ENCODE results near the gene SLC35G6. TPM values are rescaled to one million over a fixed set of nuclear protein-coding genes. Genes with fewer than 3 reads are reported as not detected.
"Not testable (repeated sequence)": the region's sequence is repeated elsewhere in the genome, so short reads cannot be mapped to it uniquely, and the experiment has no call there.

Gene SLC35G6
- 0.07 TPM in 1 of 2 replicates, not detected in the other for total RNA-seq (2016; rRNA removed; fragmentation: Illumina TruSeq; extraction: Trizol)
- not detected in 2 replicates for total RNA-seq (2016; cell fraction: cytosol; rRNA removed; fragmentation: Illumina TruSeq; extraction: Trizol; ENCODE audit: low read depth)
- total RNA-seq (2016; cell fraction: insoluble cytoplasmic fraction; rRNA removed; fragmentation: Illumina TruSeq; extraction: Trizol): not detected in 2 replicates
- total RNA-seq (2016; cell fraction: membrane; rRNA removed; fragmentation: Illumina TruSeq; extraction: Trizol): not detected in 2 replicates
- total RNA-seq (2016; cell fraction: nucleus; rRNA removed; fragmentation: Illumina TruSeq; extraction: Trizol): not detected in 2 replicates
- polyA plus RNA-seq (2011; rRNA removed): 0.04 TPM in 1 of 2 replicates, not detected in the other
- not detected in 2 replicates for polyA plus RNA-seq (2011; cell fraction: cytosol; rRNA removed)
- not detected in 2 replicates for polyA plus RNA-seq (2011; cell fraction: nucleus; rRNA removed)
- 0.09 and 0.16 TPM in 2 replicates for polyA plus RNA-seq (2012)
- not detected in 2 replicates for polyA plus RNA-seq (2016; cell fraction: cytosol; fragmentation: Illumina TruSeq; extraction: Trizol; ENCODE audit: low read depth)
- polyA plus RNA-seq (2016; cell fraction: insoluble cytoplasmic fraction; fragmentation: Illumina TruSeq; extraction: Trizol; ENCODE audit: low read depth): not detected in 2 replicates
- polyA plus RNA-seq (2016; cell fraction: membrane; fragmentation: Illumina TruSeq; extraction: Trizol; ENCODE audit: low read depth): not detected in 2 replicates
- not detected in 2 replicates for polyA plus RNA-seq (2016; cell fraction: nucleus; fragmentation: Illumina TruSeq; extraction: Trizol; ENCODE audit: insufficient read depth, low read depth)
- not detected in 2 replicates for polyA minus RNA-seq (2011; rRNA and poly(A)+ RNA removed; ENCODE audit: low replicate concordance)
- polyA minus RNA-seq (2011; cell fraction: cytosol; rRNA and poly(A)+ RNA removed): not detected in 2 replicates
- polyA minus RNA-seq (2011; cell fraction: nucleus; rRNA and poly(A)+ RNA removed): not detected in 2 replicates
- Bru-seq, nascent RNA: not detected
- not detected for BruChase-seq, experiment 1, labeled RNA remaining after a 6-hour chase
- not detected for BruChase-seq, experiment 2, labeled RNA remaining after a 2-hour chase
- long read RNA-seq, experiment 1: 0 reads
- long read RNA-seq, experiment 2: 0 reads

- H3K9me3 ChIP-seq (ENCODE audit: low read length); H2AFZ ChIP-seq (ENCODE audit: low read length); CTCF ChIA-PET (ENCODE audit: low intra/inter-chr PET ratio, low total read pairs); in situ Hi-C loops (cut with HindIII; ENCODE audit: extremely low pct_ligation_motif_present, low pct_unique_long_range_greater_than_20kb); ATAC-seq; FAIRE-seq; BruUV-seq (replicated peaks); H3K36me3 ChIP-seq (replicated peaks in 1 of 2; ENCODE audit: control insufficient read depth in 1 of 2, insufficient read depth in 2 of 2, low read length in 2 of 2); H3K27me3 ChIP-seq (ENCODE audit: control insufficient read depth in 1 of 2, insufficient read depth in 2 of 2, low read length in 2 of 2); DNase-seq (ENCODE audit: low spot score): not testable (repeated sequence)
- H3K4me3 ChIP-seq (replicated peaks in 1 of 3; ENCODE audit: insufficient read depth in 1 of 3, low read depth in 2 of 3, low read length in 3 of 3): peak within 1 kb of the TSS; percentile 69 to 86 (median 79)
- peak within 1 kb of the TSS; percentile 67; the same call in 1 of the 2 replicates for H3K9ac ChIP-seq (ENCODE audit: insufficient read depth, low read depth, low read length)
- TF ChIP-seq PAXIP1 (CRISPR knock-in tag; conservative IDR thresholded peaks at IDR 0.05) (peak; percentile 40; the same call in 1 of the 2 replicates), IKZF5 (CRISPR knock-in tag; IDR thresholded peaks at IDR 0.05) (peak; percentile 26; the same call in 1 of the 2 replicates), KDM6A (CRISPR knock-in tag; IDR thresholded peaks at IDR 0.05; ENCODE audit: low read depth) (peak; percentile 15; the same call in 1 of the 2 replicates), PATZ1 (CRISPR knock-in tag; IDR thresholded peaks at IDR 0.05) (peak; percentile 68), HNF4A (CRISPR knock-in tag; IDR thresholded peaks at IDR 0.05) (peak; percentile 53)
- TF ChIP-seq, protein P1, sequence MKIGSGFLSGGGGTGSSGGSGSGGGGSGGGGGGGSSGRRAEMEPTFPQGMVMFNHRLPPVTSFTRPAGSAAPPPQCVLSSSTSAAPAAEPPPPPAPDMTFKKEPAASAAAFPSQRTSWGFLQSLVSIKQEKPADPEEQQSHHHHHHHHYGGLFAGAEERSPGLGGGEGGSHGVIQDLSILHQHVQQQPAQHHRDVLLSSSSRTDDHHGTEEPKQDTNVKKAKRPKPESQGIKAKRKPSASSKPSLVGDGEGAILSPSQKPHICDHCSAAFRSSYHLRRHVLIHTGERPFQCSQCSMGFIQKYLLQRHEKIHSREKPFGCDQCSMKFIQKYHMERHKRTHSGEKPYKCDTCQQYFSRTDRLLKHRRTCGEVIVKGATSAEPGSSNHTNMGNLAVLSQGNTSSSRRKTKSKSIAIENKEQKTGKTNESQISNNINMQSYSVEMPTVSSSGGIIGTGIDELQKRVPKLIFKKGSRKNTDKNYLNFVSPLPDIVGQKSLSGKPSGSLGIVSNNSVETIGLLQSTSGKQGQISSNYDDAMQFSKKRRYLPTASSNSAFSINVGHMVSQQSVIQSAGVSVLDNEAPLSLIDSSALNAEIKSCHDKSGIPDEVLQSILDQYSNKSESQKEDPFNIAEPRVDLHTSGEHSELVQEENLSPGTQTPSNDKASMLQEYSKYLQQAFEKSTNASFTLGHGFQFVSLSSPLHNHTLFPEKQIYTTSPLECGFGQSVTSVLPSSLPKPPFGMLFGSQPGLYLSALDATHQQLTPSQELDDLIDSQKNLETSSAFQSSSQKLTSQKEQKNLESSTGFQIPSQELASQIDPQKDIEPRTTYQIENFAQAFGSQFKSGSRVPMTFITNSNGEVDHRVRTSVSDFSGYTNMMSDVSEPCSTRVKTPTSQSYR (CRISPR knock-in tag; IDR thresholded peaks at IDR 0.05; ENCODE audit: borderline replicate concordance): peak; percentile 83
- peak within 1 kb of the TSS; percentile 75 for H3K27ac ChIP-seq (ENCODE audit: extremely low read length, insufficient read depth, low read length)
- H3K4me2 ChIP-seq (ENCODE audit: low read depth, low read length): peak within 1 kb of the TSS; percentile 94
- H3K4me1 ChIP-seq (ENCODE audit: insufficient read depth, low read length): peaks cover 62% of the 10 kb centered on the region
- POLR2A ChIA-PET: interaction anchor here (0.9 to 3.5 kb wide), 6 partner anchors 36 to 102 kb away, joined by 3 to 35 read pairs (median 4); partner anchors contain the start of genes MPDU1, PLSCR3, TMEM102 and TMEM256
- H3K79me2 ChIP-seq (ENCODE audit: insufficient read depth, low read length): peaks cover 47% of the 10 kb centered on the region
- intact Hi-C loops (cut with micrococcal nuclease; ENCODE audit: unreplicated experiment): loop anchor here (5.0 kb wide), 3 partner anchors 34 to 124 kb away; partner anchors contain the start of genes CHRNB1, TMEM256 and TMEM95
- 43% methylated on average over 4 of the region's 4 CpGs for WGBS (ENCODE audit: low lambda C conversion rate)
- H4K20me1 ChIP-seq (ENCODE audit: insufficient read depth, low read length): peaks cover 28% of the 10 kb centered on the region
Observed at GRCh38 chr17:7481275-7481674, at the start of gene SLC35G6. SLC35G6 (plus strand) TSS chr17:7481446; CDS start chr17:7481517, 71 bp downstream.

All from HepG2 (cell line).